Right lobe of liver (tissue), 4 donors: Measurements from ENCODE around the gene HM13.
A peak's percentile ranks its signal among the peaks of the same experiment; 100 is the strongest.

Experiments
- POLR2A ChIP-seq: fragments of 450-650 bp; IDR thresholded peaks from one replicate; pipeline ENCODE4 v1.6.1; 2017; ENCODE audit warnings: antibody characterized with exemption, mild to moderate bottlenecking
- TF ChIP-seq, protein P1 (sequence below), 4 donors: fragments of 200-600 bp in 3 of 4; fragments of 450-650 bp in 1 of 4; IDR thresholded peaks; one replicate each; pipeline versions ENCODE4 v1.5.1 to v1.8.0; 2016 to 2022; ENCODE audit warnings: antibody characterized with exemption in 4 of 4, mild to moderate bottlenecking in 2 of 4
- donor health status: DM: no; HTN: no; CAD: no.
- donor health status: DM: no; HTN: no; CAD: no.
- donor health status: DM: no; HTN: yes; CAD: no.

DNA sequence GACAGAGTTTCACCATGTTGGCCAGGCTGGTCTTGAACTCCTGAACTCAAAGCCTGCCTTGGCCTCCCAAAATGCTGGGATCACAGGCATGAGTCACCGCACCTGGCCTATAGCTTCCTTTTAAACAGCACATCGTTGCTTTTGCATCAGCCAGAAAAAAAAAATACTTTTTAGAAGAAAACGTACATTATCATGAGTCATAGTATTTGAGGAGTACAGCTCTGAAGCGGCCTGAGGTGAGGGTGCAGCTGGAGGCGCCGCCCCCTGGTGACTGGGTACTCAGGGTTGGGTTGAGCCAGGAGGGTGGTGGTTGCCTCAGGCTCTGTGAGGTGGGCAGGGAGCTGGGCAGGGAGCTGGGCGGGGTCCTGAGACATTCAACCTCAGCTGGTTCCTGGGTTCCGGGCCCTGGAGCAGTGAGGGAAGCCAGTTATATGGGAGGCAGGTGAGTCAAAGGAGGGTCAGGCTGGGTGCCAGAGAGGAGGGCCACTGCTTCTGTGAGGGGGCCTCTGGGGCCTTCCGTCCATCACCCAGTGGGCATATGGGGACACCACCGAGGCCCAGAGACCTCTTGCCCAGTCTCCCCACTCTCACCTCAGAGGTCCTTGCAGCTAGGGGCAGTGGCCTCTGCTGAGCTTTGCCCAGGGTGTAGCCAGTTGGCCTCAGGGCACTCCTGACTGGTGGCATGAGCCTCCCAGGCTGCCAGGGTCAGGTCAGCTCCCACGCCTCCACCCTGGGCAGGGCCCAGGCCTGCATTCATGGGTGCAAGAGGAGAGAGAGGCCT lies 79.2 kb downstream of the HM13 start:
- TF ChIP-seq, protein P1, sequence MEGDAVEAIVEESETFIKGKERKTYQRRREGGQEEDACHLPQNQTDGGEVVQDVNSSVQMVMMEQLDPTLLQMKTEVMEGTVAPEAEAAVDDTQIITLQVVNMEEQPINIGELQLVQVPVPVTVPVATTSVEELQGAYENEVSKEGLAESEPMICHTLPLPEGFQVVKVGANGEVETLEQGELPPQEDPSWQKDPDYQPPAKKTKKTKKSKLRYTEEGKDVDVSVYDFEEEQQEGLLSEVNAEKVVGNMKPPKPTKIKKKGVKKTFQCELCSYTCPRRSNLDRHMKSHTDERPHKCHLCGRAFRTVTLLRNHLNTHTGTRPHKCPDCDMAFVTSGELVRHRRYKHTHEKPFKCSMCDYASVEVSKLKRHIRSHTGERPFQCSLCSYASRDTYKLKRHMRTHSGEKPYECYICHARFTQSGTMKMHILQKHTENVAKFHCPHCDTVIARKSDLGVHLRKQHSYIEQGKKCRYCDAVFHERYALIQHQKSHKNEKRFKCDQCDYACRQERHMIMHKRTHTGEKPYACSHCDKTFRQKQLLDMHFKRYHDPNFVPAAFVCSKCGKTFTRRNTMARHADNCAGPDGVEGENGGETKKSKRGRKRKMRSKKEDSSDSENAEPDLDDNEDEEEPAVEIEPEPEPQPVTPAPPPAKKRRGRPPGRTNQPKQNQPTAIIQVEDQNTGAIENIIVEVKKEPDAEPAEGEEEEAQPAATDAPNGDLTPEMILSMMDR (IDR thresholded peaks at IDR 0.05): no peak
- TF ChIP-seq POLR2A: peak; percentile 9
